K562 (cell line): ENCODE results near the gene MMUT. TPM values are rescaled to one million over a fixed set of nuclear protein-coding genes. Genes with fewer than 3 reads are reported as not detected.

Experiments used
- AFF1 ChIP-seq, 2 experiments: fragments of 450-650 bp; IDR thresholded peaks; 2 replicates each; pipeline ENCODE4 v1.6.1; 2018; ENCODE audit warnings: mild to moderate bottlenecking in 2 of 2, low read depth in 1 of 2; ENCODE audit not compliant: partially characterized antibody in 2 of 2
- HMG20A ChIP-seq: fragments of 450-650 bp; formaldehyde crosslinking; conservative IDR thresholded peaks from 2 replicates; pipeline ENCODE4 v1.4.0; 2020; ENCODE audit warnings: mild to moderate bottlenecking, mixed read lengths
- MGA ChIP-seq: fragments of 450-650 bp; IDR thresholded peaks from 2 replicates; pipeline ENCODE4 v1.6.1; 2016; ENCODE audit warnings: mild to moderate bottlenecking, moderate library complexity
- MYBL2 ChIP-seq, 2 experiments: fragments of 450-650 bp in 1 of 2; sonication (generic) in 1 of 2; formaldehyde crosslinking in 1 of 2; IDR thresholded peaks; 2 replicates each; pipeline versions ENCODE4 v1.6.1 to v1.8.1; 2017 to 2022; ENCODE audit warnings: borderline replicate concordance in 1 of 2, inconsistent platforms in 1 of 2, low read depth in 1 of 2, mild to moderate bottlenecking in 1 of 2, missing genetic modification reagents in 1 of 2, moderate library complexity in 1 of 2
- PREB ChIP-seq: sonication (generic); formaldehyde crosslinking; IDR thresholded peaks from 2 replicates; pipeline ENCODE4 v1.8.1; 2023; ENCODE audit warnings: mild to moderate bottlenecking, missing genetic modification reagents
- SNIP1 ChIP-seq: fragments of 450-650 bp; IDR thresholded peaks from 2 replicates; pipeline ENCODE4 v1.7.1; 2017; ENCODE audit warnings: low read depth, mild to moderate bottlenecking
- polyA plus RNA-seq, 8 experiments: library from polyadenylated mRNA; depleted of rRNA in 4 of 8; stranded (reverse) in 5 of 8; unstranded in 3 of 8; fragments of >200 nt; fragmentation: Nextera tagmentation in 2 of 8; fragmentation: Illumina TruSeq in 1 of 8; extraction: Ambion mirVana in 2 of 8; extraction: Trizol in 1 of 8; gene quantifications; 2 replicates each; pipeline versions ENCODE4 v1.2.1 to v1.2.3, GENCODE V29; 2011 to 2014; ENCODE audit warnings: inconsistent platforms in 1 of 8, missing spikeins in 1 of 8
- total RNA-seq, 7 experiments: library from RNA; depleted of rRNA in 6 of 7; stranded (reverse); fragments of >200 nt in 6 of 7; fragmentation: Illumina TruSeq in 2 of 7; extraction: Trizol in 2 of 7; gene quantifications; 2 replicates each; pipeline versions ENCODE4 v1.2.1 to v1.2.3, GENCODE V29; 2011 to 2021; ENCODE audit warnings: low replicate concordance in 1 of 7

Gene MMUT
- total and polyA plus RNA-seq, 9 of the 15 experiments (the other 6 are each of a cell fraction or from before 2014, with no cell fraction given) = 7.1 to 26.4 (median 16.0) TPM

- TF ChIP-seq AFF1 (IDR thresholded peaks at IDR 0.05; ENCODE audit: low read depth in 1 of 2, partially characterized antibody in 2 of 2) (no peak), MGA (no peak), MYBL2 (IDR thresholded peaks at IDR 0.05; ENCODE audit: low read depth) (no peak), MYBL2 (CRISPR knock-in tag; IDR thresholded peaks at IDR 0.05; ENCODE audit: borderline replicate concordance) (no peak), PREB (no peak), SNIP1 (no peak), HMG20A (CRISPR knock-in tag) (no peak)
- TF ChIP-seq, all 486 proteins: peak for 0
Observed at GRCh38 chr6:49464691-49465090, 1.6 kb upstream of the MMUT start (continued).
